Measurements from ENCODE around the gene GPATCH8.

DNA sequence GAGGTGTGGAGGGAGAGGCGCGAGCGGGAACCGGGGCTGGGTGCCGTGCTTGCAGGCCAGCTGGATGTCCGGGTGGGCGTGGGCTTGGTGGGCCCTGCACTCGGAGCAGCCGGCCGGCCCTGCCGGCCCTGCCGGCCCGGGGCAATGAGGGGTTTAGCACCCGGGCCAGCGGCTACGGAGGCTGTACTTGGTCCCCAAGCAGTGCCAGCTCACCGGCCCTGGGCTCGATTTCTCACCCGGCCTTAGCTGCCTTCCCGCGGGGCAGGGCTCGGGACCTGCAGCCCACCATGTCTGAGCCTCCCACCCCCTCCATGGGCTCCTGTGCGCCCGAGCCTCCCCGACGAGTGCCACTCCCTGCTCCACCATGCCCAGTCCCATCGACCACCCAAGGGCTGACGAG lies 24.7 kb upstream of the GPATCH8 start:
- TF ChIP-seq, protein P1, sequence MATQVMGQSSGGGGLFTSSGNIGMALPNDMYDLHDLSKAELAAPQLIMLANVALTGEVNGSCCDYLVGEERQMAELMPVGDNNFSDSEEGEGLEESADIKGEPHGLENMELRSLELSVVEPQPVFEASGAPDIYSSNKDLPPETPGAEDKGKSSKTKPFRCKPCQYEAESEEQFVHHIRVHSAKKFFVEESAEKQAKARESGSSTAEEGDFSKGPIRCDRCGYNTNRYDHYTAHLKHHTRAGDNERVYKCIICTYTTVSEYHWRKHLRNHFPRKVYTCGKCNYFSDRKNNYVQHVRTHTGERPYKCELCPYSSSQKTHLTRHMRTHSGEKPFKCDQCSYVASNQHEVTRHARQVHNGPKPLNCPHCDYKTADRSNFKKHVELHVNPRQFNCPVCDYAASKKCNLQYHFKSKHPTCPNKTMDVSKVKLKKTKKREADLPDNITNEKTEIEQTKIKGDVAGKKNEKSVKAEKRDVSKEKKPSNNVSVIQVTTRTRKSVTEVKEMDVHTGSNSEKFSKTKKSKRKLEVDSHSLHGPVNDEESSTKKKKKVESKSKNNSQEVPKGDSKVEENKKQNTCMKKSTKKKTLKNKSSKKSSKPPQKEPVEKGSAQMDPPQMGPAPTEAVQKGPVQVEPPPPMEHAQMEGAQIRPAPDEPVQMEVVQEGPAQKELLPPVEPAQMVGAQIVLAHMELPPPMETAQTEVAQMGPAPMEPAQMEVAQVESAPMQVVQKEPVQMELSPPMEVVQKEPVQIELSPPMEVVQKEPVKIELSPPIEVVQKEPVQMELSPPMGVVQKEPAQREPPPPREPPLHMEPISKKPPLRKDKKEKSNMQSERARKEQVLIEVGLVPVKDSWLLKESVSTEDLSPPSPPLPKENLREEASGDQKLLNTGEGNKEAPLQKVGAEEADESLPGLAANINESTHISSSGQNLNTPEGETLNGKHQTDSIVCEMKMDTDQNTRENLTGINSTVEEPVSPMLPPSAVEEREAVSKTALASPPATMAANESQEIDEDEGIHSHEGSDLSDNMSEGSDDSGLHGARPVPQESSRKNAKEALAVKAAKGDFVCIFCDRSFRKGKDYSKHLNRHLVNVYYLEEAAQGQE (IDR thresholded peaks at IDR 0.05; ENCODE audit: borderline replicate concordance), result no peak
- TF ChIP-seq SMC3 (conservative IDR thresholded peaks at IDR 0.05; ENCODE audit: poor library complexity), result no peak
- no peak for TF ChIP-seq EZH2 (IDR thresholded peaks at IDR 0.05; ENCODE audit: borderline replicate concordance, insufficient read depth, low read length, poor library complexity, severe bottlenecking)
- TF ChIP-seq, protein P2, sequence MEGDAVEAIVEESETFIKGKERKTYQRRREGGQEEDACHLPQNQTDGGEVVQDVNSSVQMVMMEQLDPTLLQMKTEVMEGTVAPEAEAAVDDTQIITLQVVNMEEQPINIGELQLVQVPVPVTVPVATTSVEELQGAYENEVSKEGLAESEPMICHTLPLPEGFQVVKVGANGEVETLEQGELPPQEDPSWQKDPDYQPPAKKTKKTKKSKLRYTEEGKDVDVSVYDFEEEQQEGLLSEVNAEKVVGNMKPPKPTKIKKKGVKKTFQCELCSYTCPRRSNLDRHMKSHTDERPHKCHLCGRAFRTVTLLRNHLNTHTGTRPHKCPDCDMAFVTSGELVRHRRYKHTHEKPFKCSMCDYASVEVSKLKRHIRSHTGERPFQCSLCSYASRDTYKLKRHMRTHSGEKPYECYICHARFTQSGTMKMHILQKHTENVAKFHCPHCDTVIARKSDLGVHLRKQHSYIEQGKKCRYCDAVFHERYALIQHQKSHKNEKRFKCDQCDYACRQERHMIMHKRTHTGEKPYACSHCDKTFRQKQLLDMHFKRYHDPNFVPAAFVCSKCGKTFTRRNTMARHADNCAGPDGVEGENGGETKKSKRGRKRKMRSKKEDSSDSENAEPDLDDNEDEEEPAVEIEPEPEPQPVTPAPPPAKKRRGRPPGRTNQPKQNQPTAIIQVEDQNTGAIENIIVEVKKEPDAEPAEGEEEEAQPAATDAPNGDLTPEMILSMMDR (IDR thresholded peaks at IDR 0.05; ENCODE audit: poor library complexity, severe bottlenecking), result no peak
- no peak for TF ChIP-seq TAF1 (IDR thresholded peaks at IDR 0.05; ENCODE audit: low read depth)
- no peak for TF ChIP-seq POLR2AphosphoS5 (IDR thresholded peaks at IDR 0.05)
- no peak for TF ChIP-seq MXI1 (conservative IDR thresholded peaks at IDR 0.05; ENCODE audit: poor library complexity, severe bottlenecking)
- TF ChIP-seq EP300 (conservative IDR thresholded peaks at IDR 0.05; ENCODE audit: poor library complexity, severe bottlenecking), result no peak

Data from neural cell (in vitro differentiated cells).